Upper lobe of left lung (tissue), 6 donors: ENCODE measurements around the gene DHRS13. TPM values are rescaled to one million over a fixed set of nuclear protein-coding genes. Genes with fewer than 3 reads are reported as not detected.
"Not testable (repeated sequence)": the region's sequence is repeated elsewhere in the genome, so short reads cannot be mapped to it uniquely, and the experiment has no call there.

Experiments
- ATAC-seq, 2 donors: fragments of 200-7000 bp; cut with Tn5 transposase; one replicate each; pipeline ENCODE4 v1.9.1; 2022; ENCODE audit warnings: mild to moderate bottlenecking in 2 of 2, moderate library complexity in 2 of 2; ENCODE audit not compliant: low FRiP score in 2 of 2
- DNase-seq, 2 donors: peaks; one replicate each; pipeline ENCODE4 v3.0.0-alpha.2; 2019 to 2020
- H3K27ac ChIP-seq, 4 donors: fragments of 200-600 bp; sonication (generic); one replicate each; pipeline ENCODE4 v1.5.1; 2016 to 2019
- H3K27me3 ChIP-seq, 4 donors: fragments of 200-600 bp; sonication (generic); one replicate each; pipeline ENCODE4 v1.5.1; 2017 to 2019
- H3K36me3 ChIP-seq, 4 donors: fragments of 200-600 bp; sonication (generic); one replicate each; pipeline ENCODE4 v1.5.1; 2016 to 2019
- H3K4me1 ChIP-seq, 4 donors: fragments of 200-600 bp; sonication (generic); one replicate each; pipeline ENCODE4 v1.5.1; 2018 to 2019
- H3K4me3 ChIP-seq, 4 donors: fragments of 200-600 bp; sonication (generic); one replicate each; pipeline ENCODE4 v1.5.1; 2017 to 2019; ENCODE audit warnings: mild to moderate bottlenecking in 2 of 4, moderate library complexity in 1 of 4
- H3K9me3 ChIP-seq, 4 donors: fragments of 200-600 bp; sonication (generic); one replicate each; pipeline ENCODE4 v1.5.1; 2018 to 2019
- CTCF ChIP-seq, 6 experiments: fragments of 450-650 bp in 4 of 6; fragments of 200-600 bp in 2 of 6; sonication (generic) in 2 of 6; IDR thresholded peaks; one replicate each; pipeline ENCODE4 v1.5.1; 2016 to 2019; ENCODE audit warnings: antibody characterized with exemption in 6 of 6
- EP300 ChIP-seq, 4 donors: sonication (generic); formaldehyde crosslinking; IDR thresholded peaks; one replicate each; pipeline ENCODE4 v1.5.1; 2017; ENCODE audit warnings: antibody characterized with exemption in 4 of 4, control low read depth in 2 of 4
- POLR2A ChIP-seq, 4 donors: fragments of 450-650 bp; IDR thresholded peaks; one replicate each; pipeline ENCODE4 v1.5.1; 2016 to 2017; ENCODE audit warnings: antibody characterized with exemption in 4 of 4, mild to moderate bottlenecking in 2 of 4
- POLR2AphosphoS5 ChIP-seq, 2 donors: sonication (generic); formaldehyde crosslinking; IDR thresholded peaks; one replicate each; pipeline ENCODE4 v1.5.1; 2017; ENCODE audit warnings: antibody characterized with exemption in 2 of 2
- WGBS, 2 donors: methylation state at CpG; one replicate each; pipeline ENCODE4 v1.1.5; 2017 to 2018; 5-methylcytosine and 5-hydroxymethylcytosine counted together
- total RNA-seq, 6 donors: library from RNA; depleted of rRNA in 4 of 6; stranded (reverse); fragments of >200 nt in 4 of 6; gene quantifications; one replicate each; pipeline versions ENCODE4 v1.1.0 to v1.2.1, GENCODE V29; 2016 to 2021
- donor health status: DM: no; HTN: no; CAD: no; lungs with moderate emphysema.
- donor health status: DM: no; HTN: yes; CAD: no; lungs with severe emphysema.

The DHRS13 gene
- total RNA-seq, 6 donors from 2014 or later, result 2.1 to 21.8 (median 15.0) TPM

- peaks cover 48 to 70% (median 57%) of the 10 kb centered on the region in 4 donors for H3K4me1 ChIP-seq
- peak within 1 kb of the TSS; percentile 81 to 96 (median 94) for H3K4me3 ChIP-seq
- no peaks in the 10 kb centered on the region for H3K36me3 ChIP-seq
- DNase-seq (peak; percentile 86 to 93), ATAC-seq (peak; percentile 81 to 88)
- peak within 1 kb of the TSS; percentile 96 to 97 (median 96) for H3K27ac ChIP-seq
- TF ChIP-seq CTCF (IDR thresholded peaks at IDR 0.05), result peak in 5 of 6 experiments; percentile 31 to 62 (median 44)
- TF ChIP-seq POLR2AphosphoS5 (IDR thresholded peaks at IDR 0.05), result peak; percentile 51 to 73
- TF ChIP-seq EP300 (IDR thresholded peaks at IDR 0.05), result peak in 3 of 4 donors; percentile 3 to 61 (median 21)
- TF ChIP-seq POLR2A (IDR thresholded peaks at IDR 0.05), result peak in 3 of 4 donors; percentile 46 to 81 (median 62)
- WGBS, 2 donors, result 1% methylated on average over 13 to 23 of the region's 73 CpGs
- no peaks in the 10 kb centered on the region for H3K9me3 ChIP-seq
- H3K27me3 ChIP-seq, result no peaks in the 10 kb centered on the region
These were observed 5.8 kb downstream of the DHRS13 start, which contains the start of gene FLOT2 for GRCh38 chr17:28896884-28897768. TSS of gene FLOT2 (minus strand) at chr17:28897733. CDS start at chr17:28897574, 159 bp downstream.

GRCh38 chr17:28896491-28896883 lies 6.4 kb downstream of the DHRS13 start:
- peak overlapping the region; percentile 81 to 96 (median 94) for H3K4me3 ChIP-seq
- peak overlapping the region; percentile 96 to 97 (median 96) for H3K27ac ChIP-seq
- WGBS, 2 donors, result 4% methylated on average over 5 of the region's 5 CpGs
- no peak for TF ChIP-seq EP300 (IDR thresholded peaks at IDR 0.05)
- TF ChIP-seq POLR2A (IDR thresholded peaks at IDR 0.05), result no peak
- no peak for TF ChIP-seq CTCF (IDR thresholded peaks at IDR 0.05)
- no peak for TF ChIP-seq POLR2AphosphoS5 (IDR thresholded peaks at IDR 0.05)
- no peaks in the 10 kb centered on the region for H3K27me3 ChIP-seq
- H3K9me3 ChIP-seq, result no peaks in the 10 kb centered on the region
- H3K36me3 ChIP-seq, result peaks cover 0 to 1% (median 0%) of the 10 kb centered on the region in 4 donors
- peaks cover 42 to 70% (median 56%) of the 10 kb centered on the region in 4 donors for H3K4me1 ChIP-seq
- no peak for DNase-seq
- no peak for ATAC-seq

GRCh38 chr17:28895794-28896447 lies 7.0 kb downstream of the DHRS13 start:
- peak overlapping the region; percentile 96 to 97 (median 96) for H3K27ac ChIP-seq
- ATAC-seq (no peak), DNase-seq (no peak)
- peaks cover 0 to 7% (median 0%) of the 10 kb centered on the region in 4 donors for H3K36me3 ChIP-seq
- no peaks in the 10 kb centered on the region for H3K27me3 ChIP-seq
- H3K9me3 ChIP-seq, result no peaks in the 10 kb centered on the region
- peak overlapping the region in 3 of 4 donors; percentile 92 to 96 (median 95) for H3K4me3 ChIP-seq
- TF ChIP-seq POLR2A (IDR thresholded peaks at IDR 0.05) (no peak), CTCF (IDR thresholded peaks at IDR 0.05) (no peak), EP300 (IDR thresholded peaks at IDR 0.05) (no peak), POLR2AphosphoS5 (IDR thresholded peaks at IDR 0.05) (no peak)
- H3K4me1 ChIP-seq, result peaks cover 42 to 64% (median 53%) of the 10 kb centered on the region in 4 donors
- 36 to 46% methylated on average over 3 of the region's 3 CpGs for WGBS, 2 donors

- H3K27ac ChIP-seq, result peak overlapping the region; percentile 70 to 96 (median 85)
- H3K4me1 ChIP-seq, result peaks cover 42 to 60% (median 50%) of the 10 kb centered on the region in 4 donors
- peaks cover 0 to 12% (median 0%) of the 10 kb centered on the region in 4 donors for H3K36me3 ChIP-seq
- not testable (repeated sequence) for H3K4me3 ChIP-seq, H3K9me3 ChIP-seq, ATAC-seq, H3K27me3 ChIP-seq
- peak in 1 of 2 donors; percentile 64 for DNase-seq
- WGBS, 2 donors, result 54 to 56% methylated on average over 16 of the region's 16 CpGs
These were observed 9.4 kb downstream of the DHRS13 start for GRCh38 chr17:28893248-28894183.
